ENCODE results near the gene CLECL1. TPM values are rescaled to one million over a fixed set of nuclear protein-coding genes. Genes with fewer than 3 reads are reported as not detected.
"Not testable (repeated sequence)": the region's sequence is repeated elsewhere in the genome, so short reads cannot be mapped to it uniquely, and the experiment has no call there.

The CLECL1 gene
- total RNA-seq, 1 donor from 2014 or later, result not detected

- FAIRE-seq, result no peak
- TF ChIP-seq CTCF (IDR thresholded peaks at IDR 0.05; ENCODE audit: insufficient read depth, low read length, severe bottlenecking), result no peak
- peak; percentile 73 for DNase-seq (ENCODE audit: low read depth)
- Histone ChIP-seq H3K27me3 (ENCODE audit: control insufficient read depth, insufficient read depth, low read length) (no peaks in the 10 kb centered on the region), H3K36me3 (ENCODE audit: control insufficient read depth, insufficient read depth, low read length) (peaks cover 2% of the 10 kb centered on the region), H3K4me3 (ENCODE audit: low read depth, low read length) (no peak overlapping the region)
Observed at GRCh38 chr12:9687228-9687627, 45.7 kb downstream of the CLECL1 start.

- FAIRE-seq (peak; percentile 7), DNase-seq (ENCODE audit: low read depth) (no peak)
- Histone ChIP-seq H3K27me3 (ENCODE audit: control insufficient read depth, insufficient read depth, low read length) (no peaks in the 10 kb centered on the region), H3K4me3 (ENCODE audit: low read depth, low read length) (no peak overlapping the region), H3K36me3 (ENCODE audit: control insufficient read depth, insufficient read depth, low read length) (peaks cover 2% of the 10 kb centered on the region)
- no peak for TF ChIP-seq CTCF (IDR thresholded peaks at IDR 0.05; ENCODE audit: insufficient read depth, low read length, severe bottlenecking)
Observed at GRCh38 chr12:9685915-9686314, 47.0 kb downstream of the CLECL1 start.

GRCh38 chr12:9685366-9685765 is 47.5 kb downstream of the CLECL1 start:
- FAIRE-seq; DNase-seq (ENCODE audit: low read depth); H3K4me3 ChIP-seq (ENCODE audit: low read depth, low read length); H3K27me3 ChIP-seq (ENCODE audit: control insufficient read depth, insufficient read depth, low read length); H3K36me3 ChIP-seq (ENCODE audit: control insufficient read depth, insufficient read depth, low read length): not testable (repeated sequence)

GRCh38 chr12:9682949-9683348 is 49.9 kb downstream of the CLECL1 start:
- not testable (repeated sequence) for H3K27me3 ChIP-seq (ENCODE audit: control insufficient read depth, insufficient read depth, low read length); H3K36me3 ChIP-seq (ENCODE audit: control insufficient read depth, insufficient read depth, low read length); FAIRE-seq

GRCh38 chr12:9682508-9682907 is 50.4 kb downstream of the CLECL1 start:
- H3K36me3 ChIP-seq (ENCODE audit: control insufficient read depth, insufficient read depth, low read length); FAIRE-seq; DNase-seq (ENCODE audit: low read depth); H3K4me3 ChIP-seq (ENCODE audit: low read depth, low read length); H3K27me3 ChIP-seq (ENCODE audit: control insufficient read depth, insufficient read depth, low read length): not testable (repeated sequence)

More at GRCh38 chr12:9682949-9683348, 49.9 kb downstream of the CLECL1 start:
- H3K4me3 ChIP-seq (ENCODE audit: low read depth, low read length); DNase-seq (ENCODE audit: low read depth): not testable (repeated sequence)

- no peaks in the 10 kb centered on the region for H3K36me3 ChIP-seq (ENCODE audit: control insufficient read depth, insufficient read depth, low read length)
- FAIRE-seq, result no peak
- no peaks in the 10 kb centered on the region for H3K27me3 ChIP-seq (ENCODE audit: control insufficient read depth, insufficient read depth, low read length)
Observed at GRCh38 chr12:9674226-9674590, 58.7 kb downstream of the CLECL1 start.

GRCh38 chr12:9673404-9674225 is 59.3 kb downstream of the CLECL1 start:
- no peak for TF ChIP-seq CTCF (IDR thresholded peaks at IDR 0.05; ENCODE audit: insufficient read depth, low read length, severe bottlenecking)
- H3K36me3 ChIP-seq (ENCODE audit: control insufficient read depth, insufficient read depth, low read length), result no peaks in the 10 kb centered on the region
- peak; percentile 50 for FAIRE-seq
- DNase-seq (ENCODE audit: low read depth), result peak; percentile 91
- H3K4me3 ChIP-seq (ENCODE audit: low read depth, low read length), result no peak overlapping the region
- H3K27me3 ChIP-seq (ENCODE audit: control insufficient read depth, insufficient read depth, low read length), result no peaks in the 10 kb centered on the region

More at GRCh38 chr12:9674226-9674590, 58.7 kb downstream of the CLECL1 start:
- H3K4me3 ChIP-seq (ENCODE audit: low read depth, low read length), result no peak overlapping the region
- TF ChIP-seq CTCF (IDR thresholded peaks at IDR 0.05; ENCODE audit: insufficient read depth, low read length, severe bottlenecking), result no peak
- DNase-seq (ENCODE audit: low read depth), result no peak

Other genes starting within 250 kb of the CLECL1 start
- not detected in 2 replicates for gene KLRB1, start 125.2 kb downstream of the CLECL1 start, total RNA-seq
- 1.9 and 2.6 TPM in 2 replicates for gene CLEC2D, start 63.4 kb downstream of the CLECL1 start, total RNA-seq
- gene CD69, start 27.8 kb upstream of the CLECL1 start, total RNA-seq, result not detected in 2 replicates
- gene KLRF1, start 94.4 kb upstream of the CLECL1 start, total RNA-seq, result 0.13 TPM in 1 of 2 replicates, not detected in the other
- 0.77 and 3.9 TPM in 2 replicates for gene CLEC2B, start 136.3 kb upstream of the CLECL1 start, total RNA-seq
- gene KLRF2, start 148.4 kb upstream of the CLECL1 start, total RNA-seq, result not detected in 2 replicates
- gene CLEC2A, start 199.3 kb upstream of the CLECL1 start, total RNA-seq, result not detected in 2 replicates
- gene CLEC12A, start 238.3 kb upstream of the CLECL1 start, total RNA-seq, result not detected in 2 replicates